Memory B cell (primary cell): Measurements from ENCODE around the gene VEGFD.

Experiments used
- ATAC-seq: fragments of 150-1000 bp; cut with Tn5 transposase; 2 replicates; pipeline ENCODE4 v1.10.0; 2021; ENCODE audit warnings: low read depth, mild to moderate bottlenecking, moderate library complexity
- DNase-seq, 2 donors: peaks; one replicate each; pipeline ENCODE4 v3.0.0; 2022; ENCODE audit warnings: low spot score in 2 of 2
- H3K27ac Mint-ChIP-seq: one replicate; pipeline ENCODE4 v1.8.0; 2022; ENCODE audit warnings: mild to moderate bottlenecking, moderate library complexity, mixed read lengths
- H3K27me3 Mint-ChIP-seq: one replicate; pipeline ENCODE4 v1.8.0; 2022; ENCODE audit warnings: mixed read lengths
- H3K36me3 Mint-ChIP-seq: one replicate; pipeline ENCODE4 v1.8.0; 2022; ENCODE audit warnings: mild to moderate bottlenecking, mixed read lengths
- H3K4me1 Mint-ChIP-seq: one replicate; pipeline ENCODE4 v1.8.0; 2022; ENCODE audit warnings: mixed read lengths
- H3K4me3 Mint-ChIP-seq: one replicate; pipeline ENCODE4 v1.8.0; 2022; ENCODE audit warnings: mild to moderate bottlenecking, moderate library complexity, mixed read lengths
- H3K9me3 Mint-ChIP-seq: one replicate; pipeline ENCODE4 v1.8.0; 2022; ENCODE audit warnings: mixed read lengths

The VEGFD gene, protein sequence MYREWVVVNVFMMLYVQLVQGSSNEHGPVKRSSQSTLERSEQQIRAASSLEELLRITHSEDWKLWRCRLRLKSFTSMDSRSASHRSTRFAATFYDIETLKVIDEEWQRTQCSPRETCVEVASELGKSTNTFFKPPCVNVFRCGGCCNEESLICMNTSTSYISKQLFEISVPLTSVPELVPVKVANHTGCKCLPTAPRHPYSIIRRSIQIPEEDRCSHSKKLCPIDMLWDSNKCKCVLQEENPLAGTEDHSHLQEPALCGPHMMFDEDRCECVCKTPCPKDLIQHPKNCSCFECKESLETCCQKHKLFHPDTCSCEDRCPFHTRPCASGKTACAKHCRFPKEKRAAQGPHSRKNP

GRCh38 chrX:15384304-15384703 is at the start of gene VEGFD:
TSS of gene VEGFD (minus strand) at chrX:15384413. CDS start at chrX:15383946, 467 bp downstream.
- no peaks in the 10 kb centered on the region for H3K9me3 Mint-ChIP-seq
- H3K4me1 Mint-ChIP-seq: no peaks in the 10 kb centered on the region
- DNase-seq (no peak), ATAC-seq (no peak)
- H3K36me3 Mint-ChIP-seq: no peaks in the 10 kb centered on the region
- H3K4me3 Mint-ChIP-seq: no peak within 1 kb of the TSS
- peaks cover 1% of the 10 kb centered on the region for H3K27me3 Mint-ChIP-seq
- H3K27ac Mint-ChIP-seq: no peak within 1 kb of the TSS

- peaks cover 13% of the 10 kb centered on the region for H3K27me3 Mint-ChIP-seq
- peaks cover 2% of the 10 kb centered on the region for H3K36me3 Mint-ChIP-seq
- peaks cover 4% of the 10 kb centered on the region for H3K9me3 Mint-ChIP-seq
- no peaks in the 10 kb centered on the region for H3K4me1 Mint-ChIP-seq
- H3K27ac Mint-ChIP-seq: no peak overlapping the region
- no peak overlapping the region for H3K4me3 Mint-ChIP-seq
- DNase-seq: no peak
- no peak for ATAC-seq
These were observed 46.4 kb upstream of the VEGFD start for GRCh38 chrX:15430584-15430983.

- Mint-ChIP-seq H3K4me3 (no peak overlapping the region), H3K4me1 (no peaks in the 10 kb centered on the region), H3K27me3 (peaks cover 13% of the 10 kb centered on the region), H3K36me3 (peaks cover 2% of the 10 kb centered on the region), H3K27ac (no peak overlapping the region), H3K9me3 (peaks cover 4% of the 10 kb centered on the region)
- DNase-seq (no peak), ATAC-seq (no peak)
These were observed 45.9 kb upstream of the VEGFD start for GRCh38 chrX:15430076-15430475.

DNA sequence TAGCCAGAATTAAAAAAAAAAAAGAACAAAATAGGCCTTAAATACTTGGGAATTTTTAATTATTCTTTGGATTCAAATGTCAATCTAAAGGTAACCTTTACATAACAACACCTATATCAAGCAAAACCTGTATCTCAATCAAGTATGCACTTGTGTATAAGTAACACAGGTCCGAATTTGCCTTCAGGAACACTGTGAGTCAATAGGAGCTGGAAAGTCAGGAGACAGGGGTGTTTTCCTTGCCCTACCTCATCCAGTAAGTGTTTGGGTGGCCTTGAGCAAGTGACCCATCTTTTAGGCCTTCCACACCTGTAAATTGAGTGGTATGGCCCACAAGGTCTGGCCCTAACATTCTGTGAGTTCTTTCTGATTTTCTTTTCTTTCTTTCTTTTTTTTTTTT is 40.8 kb upstream of the VEGFD start:
- no peaks in the 10 kb centered on the region for H3K4me1 Mint-ChIP-seq

DNA sequence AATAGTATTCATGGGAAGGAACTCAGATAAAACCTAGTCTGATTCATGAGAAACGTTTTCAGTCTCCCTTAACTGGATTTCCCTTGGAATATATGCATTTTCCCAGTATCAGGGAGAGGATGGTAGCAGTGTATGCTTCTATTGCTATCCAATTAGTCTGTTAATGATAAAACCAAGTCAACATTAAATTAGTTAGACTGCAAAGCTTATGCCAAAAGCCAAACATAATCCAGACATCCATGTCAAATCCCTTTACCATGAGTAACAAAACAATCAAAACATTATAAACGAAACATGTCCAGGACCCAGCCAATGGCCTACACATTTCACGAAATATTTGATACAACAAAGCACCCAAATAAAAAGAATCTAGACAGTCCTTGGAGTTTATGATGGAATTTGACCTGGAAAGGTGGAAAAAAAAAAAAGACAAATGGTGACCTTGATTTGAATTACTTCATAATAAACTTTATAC is 34.5 kb upstream of the VEGFD start:
- Mint-ChIP-seq H3K4me3 (no peak overlapping the region), H3K27me3 (no peaks in the 10 kb centered on the region), H3K27ac (no peak overlapping the region), H3K36me3 (no peaks in the 10 kb centered on the region), H3K4me1 (no peaks in the 10 kb centered on the region), H3K9me3 (peaks cover 2% of the 10 kb centered on the region)
- DNase-seq (no peak), ATAC-seq (no peak)

More for the DNA sequence above, 40.8 kb upstream of the VEGFD start:
- DNase-seq (no peak), ATAC-seq (no peak)
- Mint-ChIP-seq H3K36me3 (no peaks in the 10 kb centered on the region), H3K27me3 (peaks cover 3% of the 10 kb centered on the region), H3K9me3 (no peaks in the 10 kb centered on the region), H3K27ac (no peak overlapping the region), H3K4me3 (no peak overlapping the region)

DNA sequence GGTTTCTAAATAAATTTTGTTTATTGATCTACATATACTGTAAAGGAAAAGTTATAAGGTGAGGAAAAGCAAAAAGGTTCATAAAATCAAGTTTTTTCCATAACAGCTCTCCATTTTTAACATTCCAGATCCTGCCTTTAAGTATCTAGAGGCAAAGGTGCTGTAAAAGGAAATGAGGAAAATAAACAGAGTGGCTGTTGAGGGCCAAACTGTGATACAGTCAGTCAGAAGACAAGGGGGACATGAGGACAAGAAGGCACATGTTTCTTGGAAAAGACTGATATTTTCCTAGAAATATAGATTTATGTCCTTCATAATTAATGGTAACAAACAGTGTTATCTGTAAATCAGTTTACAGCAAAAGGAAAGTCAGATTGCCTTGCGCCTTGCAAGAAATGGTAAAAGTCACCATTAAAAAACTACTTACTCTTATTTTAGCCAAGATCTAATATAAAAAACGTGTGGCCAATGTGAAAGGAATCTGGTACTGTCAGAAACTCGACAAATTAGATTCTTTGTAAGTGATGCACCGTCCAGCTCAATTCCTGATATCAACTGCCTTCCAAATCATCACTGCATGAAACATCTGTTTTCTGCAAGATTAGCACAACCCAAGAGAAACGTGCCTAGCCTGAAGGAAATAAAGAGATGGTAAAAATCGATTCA is 34.0 kb upstream of the VEGFD start:
- H3K36me3 Mint-ChIP-seq: no peaks in the 10 kb centered on the region
- DNase-seq (no peak), ATAC-seq (no peak)
- no peak overlapping the region for H3K4me3 Mint-ChIP-seq
- no peaks in the 10 kb centered on the region for H3K27me3 Mint-ChIP-seq
- peaks cover 2% of the 10 kb centered on the region for H3K9me3 Mint-ChIP-seq
- no peak overlapping the region for H3K27ac Mint-ChIP-seq
- no peaks in the 10 kb centered on the region for H3K4me1 Mint-ChIP-seq

GRCh38 chrX:15416133-15416993 is 32.1 kb upstream of the VEGFD start:
- Mint-ChIP-seq H3K27ac (no peak overlapping the region), H3K27me3 (no peaks in the 10 kb centered on the region), H3K4me1 (no peaks in the 10 kb centered on the region), H3K9me3 (peaks cover 2% of the 10 kb centered on the region), H3K36me3 (no peaks in the 10 kb centered on the region), H3K4me3 (no peak overlapping the region)
- no peak for ATAC-seq
- DNase-seq: no peak

- Mint-ChIP-seq H3K4me3 (no peak overlapping the region), H3K9me3 (peaks cover 2% of the 10 kb centered on the region), H3K27ac (no peak overlapping the region), H3K27me3 (peaks cover 2% of the 10 kb centered on the region), H3K4me1 (no peaks in the 10 kb centered on the region), H3K36me3 (no peaks in the 10 kb centered on the region)
- DNase-seq: no peak
- no peak for ATAC-seq
These were observed 28.9 kb upstream of the VEGFD start for GRCh38 chrX:15413101-15413500.

DNA sequence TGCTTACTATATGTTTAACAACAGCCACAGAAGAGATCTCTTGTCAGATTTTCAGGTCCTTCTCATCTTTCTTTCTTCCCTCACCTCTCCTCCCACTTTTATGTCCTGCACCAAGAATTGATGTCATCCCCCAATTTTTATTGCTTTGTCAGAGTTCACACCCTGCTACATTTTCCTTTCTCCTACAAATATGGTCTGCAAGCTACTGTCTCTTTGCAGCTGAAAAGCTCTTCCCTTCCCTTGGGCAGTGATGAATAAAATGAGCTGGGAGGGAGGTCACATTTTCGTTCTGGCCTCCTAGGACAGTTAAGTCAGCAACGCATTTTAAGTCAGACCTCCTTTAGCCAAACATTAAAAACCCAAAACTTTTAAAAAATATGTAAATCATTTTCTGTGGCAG is 26.7 kb upstream of the VEGFD start:
- Mint-ChIP-seq H3K4me3 (no peak overlapping the region), H3K9me3 (no peaks in the 10 kb centered on the region), H3K27ac (no peak overlapping the region), H3K27me3 (peaks cover 2% of the 10 kb centered on the region), H3K36me3 (no peaks in the 10 kb centered on the region), H3K4me1 (no peaks in the 10 kb centered on the region)
- no peak for DNase-seq
- ATAC-seq: no peak

- DNase-seq (no peak), ATAC-seq (no peak)
- no peak overlapping the region for H3K4me3 Mint-ChIP-seq
- H3K9me3 Mint-ChIP-seq: no peaks in the 10 kb centered on the region
- no peaks in the 10 kb centered on the region for H3K4me1 Mint-ChIP-seq
- H3K36me3 Mint-ChIP-seq: no peaks in the 10 kb centered on the region
- no peak overlapping the region for H3K27ac Mint-ChIP-seq
- H3K27me3 Mint-ChIP-seq: peaks cover 2% of the 10 kb centered on the region
These were observed 26.2 kb upstream of the VEGFD start for GRCh38 chrX:15410430-15410829.

DNA sequence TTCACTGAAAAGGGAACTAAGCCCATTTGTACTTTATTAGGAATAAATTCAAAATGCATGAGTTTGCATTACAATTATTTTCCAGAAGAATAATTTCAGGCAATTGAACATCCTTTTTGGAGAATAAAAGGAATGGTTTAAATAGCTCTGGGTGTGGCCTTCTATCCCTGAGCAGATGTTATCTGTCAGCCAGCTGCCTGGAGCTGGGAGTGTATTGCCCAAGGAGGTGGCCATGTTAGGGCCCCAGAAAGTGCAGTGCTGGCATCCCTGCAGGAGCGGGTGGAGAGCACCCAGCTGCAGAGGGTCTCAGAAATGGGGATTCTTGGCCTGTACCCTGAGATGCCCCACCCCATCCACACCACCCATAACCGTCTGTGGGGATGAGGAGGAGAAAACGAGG is 21.6 kb upstream of the VEGFD start:
- ATAC-seq (no peak), DNase-seq (no peak)
- H3K36me3 Mint-ChIP-seq: no peaks in the 10 kb centered on the region
- H3K9me3 Mint-ChIP-seq: no peaks in the 10 kb centered on the region
- H3K4me3 Mint-ChIP-seq: no peak overlapping the region
- no peaks in the 10 kb centered on the region for H3K4me1 Mint-ChIP-seq
- H3K27ac Mint-ChIP-seq: no peak overlapping the region
- peaks cover 4% of the 10 kb centered on the region for H3K27me3 Mint-ChIP-seq

- DNase-seq (no peak), ATAC-seq (no peak)
- Mint-ChIP-seq H3K4me1 (no peaks in the 10 kb centered on the region), H3K36me3 (no peaks in the 10 kb centered on the region), H3K27me3 (peaks cover 4% of the 10 kb centered on the region), H3K9me3 (no peaks in the 10 kb centered on the region), H3K4me3 (no peak overlapping the region), H3K27ac (no peak overlapping the region)
These were observed 20.3 kb upstream of the VEGFD start for GRCh38 chrX:15404401-15405096.

- Mint-ChIP-seq H3K4me3 (no peak overlapping the region), H3K27ac (no peak overlapping the region), H3K4me1 (no peaks in the 10 kb centered on the region), H3K36me3 (no peaks in the 10 kb centered on the region), H3K9me3 (no peaks in the 10 kb centered on the region), H3K27me3 (peaks cover 2% of the 10 kb centered on the region)
- DNase-seq (no peak), ATAC-seq (no peak)
These were observed 17.2 kb upstream of the VEGFD start for GRCh38 chrX:15401378-15401777.
